GM23338 (cell line): ENCODE data around the gene DIP2B.

Source experiments
- CREB1 ChIP-seq: fragments of 250-450 bp; sonication (Bioruptor Pico); IDR thresholded peaks from 2 replicates; pipeline ENCODE4 v1.5.0; 2020; ENCODE audit warnings: low read depth, mild to moderate bottlenecking, moderate library complexity
- CTCF ChIP-seq, 2 experiments: fragments of 200-600 bp in 1 of 2; sonication (generic) in 1 of 2; conservative IDR thresholded peaks; 2 replicates each; pipeline versions ENCODE4 v1.5.1 to v1.6.1; 2016 to 2017; ENCODE audit warnings: antibody characterized with exemption in 2 of 2, low read depth in 2 of 2, mild to moderate bottlenecking in 2 of 2, moderate library complexity in 1 of 2
- EZH2 ChIP-seq: fragments of 200-600 bp; sonication (generic); IDR thresholded peaks from one replicate; pipeline ENCODE4 v1.8.0; 2017; ENCODE audit warnings: antibody characterized with exemption, mild to moderate bottlenecking, low read depth; ENCODE audit not compliant: unreplicated experiment
- EZH2phosphoT487 ChIP-seq: fragments of 200-600 bp; sonication (generic); IDR thresholded peaks from one replicate; pipeline ENCODE4 v1.8.1; 2018; ENCODE audit warnings: antibody characterized with exemption; ENCODE audit not compliant: unreplicated experiment
- JUNB ChIP-seq: IDR thresholded peaks from one replicate; pipeline ENCODE4 v1.6.1; 2016; ENCODE audit warnings: antibody characterized with exemption; ENCODE audit not compliant: unreplicated experiment
- NANOG ChIP-seq: IDR thresholded peaks from 2 replicates; pipeline ENCODE4 v1.6.1; 2016; ENCODE audit warnings: antibody characterized with exemption, borderline replicate concordance
- POLR2AphosphoS5 ChIP-seq: IDR thresholded peaks from 2 replicates; pipeline ENCODE4 v1.6.1; 2016; ENCODE audit warnings: antibody characterized with exemption, low read depth
- STAT1 ChIP-seq: IDR thresholded peaks from one replicate; pipeline ENCODE4 v1.6.1; 2016; ENCODE audit warnings: antibody characterized with exemption; ENCODE audit not compliant: unreplicated experiment
- ZNF114 ChIP-seq: fragments of 250-450 bp; sonication (Bioruptor Pico); IDR thresholded peaks from 2 replicates; pipeline ENCODE4 v1.5.0; 2020; ENCODE audit warnings: mild to moderate bottlenecking, moderate library complexity
- ZNF331 ChIP-seq: fragments of 250-450 bp; sonication (Bioruptor Pico); IDR thresholded peaks from 2 replicates; pipeline ENCODE4 v1.5.0; 2020; ENCODE audit warnings: low read depth, mild to moderate bottlenecking, moderate library complexity
- TF ChIP-seq, protein P1 (sequence below): IDR thresholded peaks from one replicate; pipeline ENCODE4 v1.6.1; 2018; ENCODE audit warnings: antibody characterized with exemption; ENCODE audit not compliant: unreplicated experiment
- TF ChIP-seq, protein P2 (sequence below): IDR thresholded peaks from 2 replicates; pipeline ENCODE4 v1.6.1; 2016; ENCODE audit warnings: antibody characterized with exemption
- TF ChIP-seq, protein P3 (sequence below): fragments of 250-450 bp; sonication (Bioruptor Pico); IDR thresholded peaks from 2 replicates; pipeline ENCODE4 v1.5.0; 2020; ENCODE audit warnings: mild to moderate bottlenecking, moderate library complexity

DNA sequence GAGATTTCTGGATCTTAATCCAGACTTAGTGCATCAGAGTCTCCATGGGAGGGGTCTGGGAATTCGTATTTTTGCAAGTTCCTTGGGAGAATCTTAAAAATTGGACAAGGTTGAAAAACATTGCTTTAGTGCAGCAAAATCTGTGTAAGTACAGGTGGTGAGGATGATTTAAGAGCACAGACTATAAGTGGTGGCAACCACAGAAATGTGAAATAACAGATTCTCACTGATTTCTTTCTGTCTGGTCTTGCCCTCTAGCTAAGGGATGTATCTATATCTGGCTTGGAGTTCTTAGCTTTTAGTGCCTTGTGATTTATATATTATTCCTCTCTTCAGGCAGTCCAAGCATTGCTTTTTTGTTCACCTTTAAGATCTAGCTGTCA, 116.2 kb downstream of the DIP2B start:
- TF ChIP-seq POLR2AphosphoS5 (no peak), CTCF (conservative IDR thresholded peaks at IDR 0.05; ENCODE audit: low read depth in 2 of 2) (no peak), EZH2 (no peak), EZH2phosphoT487 (no peak), CREB1 (CRISPR knock-in tag) (no peak), ZNF331 (CRISPR knock-in tag) (no peak), ZNF114 (CRISPR knock-in tag) (no peak), JUNB (no peak), STAT1 (no peak), NANOG (no peak)
- TF ChIP-seq, protein P1, sequence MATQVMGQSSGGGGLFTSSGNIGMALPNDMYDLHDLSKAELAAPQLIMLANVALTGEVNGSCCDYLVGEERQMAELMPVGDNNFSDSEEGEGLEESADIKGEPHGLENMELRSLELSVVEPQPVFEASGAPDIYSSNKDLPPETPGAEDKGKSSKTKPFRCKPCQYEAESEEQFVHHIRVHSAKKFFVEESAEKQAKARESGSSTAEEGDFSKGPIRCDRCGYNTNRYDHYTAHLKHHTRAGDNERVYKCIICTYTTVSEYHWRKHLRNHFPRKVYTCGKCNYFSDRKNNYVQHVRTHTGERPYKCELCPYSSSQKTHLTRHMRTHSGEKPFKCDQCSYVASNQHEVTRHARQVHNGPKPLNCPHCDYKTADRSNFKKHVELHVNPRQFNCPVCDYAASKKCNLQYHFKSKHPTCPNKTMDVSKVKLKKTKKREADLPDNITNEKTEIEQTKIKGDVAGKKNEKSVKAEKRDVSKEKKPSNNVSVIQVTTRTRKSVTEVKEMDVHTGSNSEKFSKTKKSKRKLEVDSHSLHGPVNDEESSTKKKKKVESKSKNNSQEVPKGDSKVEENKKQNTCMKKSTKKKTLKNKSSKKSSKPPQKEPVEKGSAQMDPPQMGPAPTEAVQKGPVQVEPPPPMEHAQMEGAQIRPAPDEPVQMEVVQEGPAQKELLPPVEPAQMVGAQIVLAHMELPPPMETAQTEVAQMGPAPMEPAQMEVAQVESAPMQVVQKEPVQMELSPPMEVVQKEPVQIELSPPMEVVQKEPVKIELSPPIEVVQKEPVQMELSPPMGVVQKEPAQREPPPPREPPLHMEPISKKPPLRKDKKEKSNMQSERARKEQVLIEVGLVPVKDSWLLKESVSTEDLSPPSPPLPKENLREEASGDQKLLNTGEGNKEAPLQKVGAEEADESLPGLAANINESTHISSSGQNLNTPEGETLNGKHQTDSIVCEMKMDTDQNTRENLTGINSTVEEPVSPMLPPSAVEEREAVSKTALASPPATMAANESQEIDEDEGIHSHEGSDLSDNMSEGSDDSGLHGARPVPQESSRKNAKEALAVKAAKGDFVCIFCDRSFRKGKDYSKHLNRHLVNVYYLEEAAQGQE = no peak
- TF ChIP-seq, protein P2, sequence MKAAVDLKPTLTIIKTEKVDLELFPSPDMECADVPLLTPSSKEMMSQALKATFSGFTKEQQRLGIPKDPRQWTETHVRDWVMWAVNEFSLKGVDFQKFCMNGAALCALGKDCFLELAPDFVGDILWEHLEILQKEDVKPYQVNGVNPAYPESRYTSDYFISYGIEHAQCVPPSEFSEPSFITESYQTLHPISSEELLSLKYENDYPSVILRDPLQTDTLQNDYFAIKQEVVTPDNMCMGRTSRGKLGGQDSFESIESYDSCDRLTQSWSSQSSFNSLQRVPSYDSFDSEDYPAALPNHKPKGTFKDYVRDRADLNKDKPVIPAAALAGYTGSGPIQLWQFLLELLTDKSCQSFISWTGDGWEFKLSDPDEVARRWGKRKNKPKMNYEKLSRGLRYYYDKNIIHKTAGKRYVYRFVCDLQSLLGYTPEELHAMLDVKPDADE = no peak
- TF ChIP-seq, protein P3, sequence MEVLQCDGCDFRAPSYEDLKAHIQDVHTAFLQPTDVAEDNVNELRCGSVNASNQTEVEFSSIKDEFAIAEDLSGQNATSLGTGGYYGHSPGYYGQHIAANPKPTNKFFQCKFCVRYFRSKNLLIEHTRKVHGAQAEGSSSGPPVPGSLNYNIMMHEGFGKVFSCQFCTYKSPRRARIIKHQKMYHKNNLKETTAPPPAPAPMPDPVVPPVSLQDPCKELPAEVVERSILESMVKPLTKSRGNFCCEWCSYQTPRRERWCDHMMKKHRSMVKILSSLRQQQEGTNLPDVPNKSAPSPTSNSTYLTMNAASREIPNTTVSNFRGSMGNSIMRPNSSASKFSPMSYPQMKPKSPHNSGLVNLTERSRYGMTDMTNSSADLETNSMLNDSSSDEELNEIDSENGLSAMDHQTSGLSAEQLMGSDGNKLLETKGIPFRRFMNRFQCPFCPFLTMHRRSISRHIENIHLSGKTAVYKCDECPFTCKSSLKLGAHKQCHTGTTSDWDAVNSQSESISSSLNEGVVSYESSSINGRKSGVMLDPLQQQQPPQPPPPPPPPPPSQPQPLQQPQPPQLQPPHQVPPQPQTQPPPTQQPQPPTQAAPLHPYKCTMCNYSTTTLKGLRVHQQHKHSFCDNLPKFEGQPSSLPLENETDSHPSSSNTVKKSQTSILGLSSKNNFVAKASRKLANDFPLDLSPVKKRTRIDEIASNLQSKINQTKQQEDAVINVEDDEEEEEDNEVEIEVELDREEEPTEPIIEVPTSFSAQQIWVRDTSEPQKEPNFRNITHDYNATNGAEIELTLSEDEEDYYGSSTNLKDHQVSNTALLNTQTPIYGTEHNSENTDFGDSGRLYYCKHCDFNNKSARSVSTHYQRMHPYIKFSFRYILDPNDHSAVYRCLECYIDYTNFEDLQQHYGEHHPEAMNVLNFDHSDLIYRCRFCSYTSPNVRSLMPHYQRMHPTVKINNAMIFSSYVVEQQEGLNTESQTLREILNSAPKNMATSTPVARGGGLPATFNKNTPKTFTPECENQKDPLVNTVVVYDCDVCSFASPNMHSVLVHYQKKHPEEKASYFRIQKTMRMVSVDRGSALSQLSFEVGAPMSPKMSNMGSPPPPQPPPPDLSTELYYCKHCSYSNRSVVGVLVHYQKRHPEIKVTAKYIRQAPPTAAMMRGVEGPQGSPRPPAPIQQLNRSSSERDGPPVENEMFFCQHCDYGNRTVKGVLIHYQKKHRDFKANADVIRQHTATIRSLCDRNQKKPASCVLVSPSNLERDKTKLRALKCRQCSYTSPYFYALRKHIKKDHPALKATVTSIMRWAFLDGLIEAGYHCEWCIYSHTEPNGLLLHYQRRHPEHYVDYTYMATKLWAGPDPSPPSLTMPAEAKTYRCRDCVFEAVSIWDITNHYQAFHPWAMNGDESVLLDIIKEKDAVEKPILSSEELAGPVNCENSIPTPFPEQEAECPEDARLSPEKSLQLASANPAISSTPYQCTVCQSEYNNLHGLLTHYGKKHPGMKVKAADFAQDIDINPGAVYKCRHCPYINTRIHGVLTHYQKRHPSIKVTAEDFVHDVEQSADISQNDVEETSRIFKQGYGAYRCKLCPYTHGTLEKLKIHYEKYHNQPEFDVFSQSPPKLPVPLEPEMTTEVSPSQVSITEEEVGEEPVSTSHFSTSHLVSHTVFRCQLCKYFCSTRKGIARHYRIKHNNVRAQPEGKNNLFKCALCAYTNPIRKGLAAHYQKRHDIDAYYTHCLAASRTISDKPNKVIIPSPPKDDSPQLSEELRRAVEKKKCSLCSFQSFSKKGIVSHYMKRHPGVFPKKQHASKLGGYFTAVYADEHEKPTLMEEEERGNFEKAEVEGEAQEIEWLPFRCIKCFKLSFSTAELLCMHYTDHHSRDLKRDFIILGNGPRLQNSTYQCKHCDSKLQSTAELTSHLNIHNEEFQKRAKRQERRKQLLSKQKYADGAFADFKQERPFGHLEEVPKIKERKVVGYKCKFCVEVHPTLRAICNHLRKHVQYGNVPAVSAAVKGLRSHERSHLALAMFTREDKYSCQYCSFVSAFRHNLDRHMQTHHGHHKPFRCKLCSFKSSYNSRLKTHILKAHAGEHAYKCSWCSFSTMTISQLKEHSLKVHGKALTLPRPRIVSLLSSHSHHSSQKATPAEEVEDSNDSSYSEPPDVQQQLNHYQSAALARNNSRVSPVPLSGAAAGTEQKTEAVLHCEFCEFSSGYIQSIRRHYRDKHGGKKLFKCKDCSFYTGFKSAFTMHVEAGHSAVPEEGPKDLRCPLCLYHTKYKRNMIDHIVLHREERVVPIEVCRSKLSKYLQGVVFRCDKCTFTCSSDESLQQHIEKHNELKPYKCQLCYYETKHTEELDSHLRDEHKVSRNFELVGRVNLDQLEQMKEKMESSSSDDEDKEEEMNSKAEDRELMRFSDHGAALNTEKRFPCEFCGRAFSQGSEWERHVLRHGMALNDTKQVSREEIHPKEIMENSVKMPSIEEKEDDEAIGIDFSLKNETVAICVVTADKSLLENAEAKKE (CRISPR knock-in tag) = no peak
